HG02970 (cell line): ENCODE results near the gene ABTB1.
"Not testable (repeated sequence)": the region's sequence is repeated elsewhere in the genome, so short reads cannot be mapped to it uniquely, and the experiment has no call there.

Experiments
- ATAC-seq: cut with Tn5 transposase; IDR thresholded peaks from one replicate; pipeline ENCODE4 v1.9.1; 2021; ENCODE audit warnings: mild to moderate bottlenecking, moderate library complexity, moderate number of reproducible peaks; ENCODE audit not compliant: unreplicated experiment, low FRiP score

Gene ABTB1

GRCh38 chr3:127699416-127700300 is 26.9 kb downstream of the ABTB1 start:
- no peak for ATAC-seq

- no peak for ATAC-seq
These were observed 27.7 kb downstream of the ABTB1 start for GRCh38 chr3:127700406-127700805.

GRCh38 chr3:127701280-127701911 is 28.6 kb downstream of the ABTB1 start:
- ATAC-seq, result no peak

DNA sequence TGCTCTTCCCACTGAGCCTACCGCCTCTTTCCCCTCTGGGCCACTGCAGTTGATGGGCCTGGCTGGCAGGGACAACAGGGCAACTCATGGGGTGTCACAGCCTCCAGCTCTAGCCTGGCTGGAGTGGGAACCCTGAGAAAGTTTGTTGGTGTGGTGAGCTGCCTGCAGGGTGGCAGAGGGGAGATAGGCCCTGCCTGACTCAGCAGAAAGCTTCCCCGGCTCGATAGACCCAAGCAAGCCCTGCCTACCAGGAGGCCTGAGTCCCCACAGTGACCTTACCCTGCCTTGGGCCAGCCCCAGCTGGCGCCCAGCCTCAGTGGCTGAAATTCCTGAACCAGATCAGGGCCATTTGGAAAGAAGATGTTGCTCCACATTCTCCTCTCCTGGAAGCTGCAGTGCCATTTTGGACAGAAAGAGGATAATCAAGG is 29.4 kb downstream of the ABTB1 start:
- ATAC-seq, result no peak

DNA sequence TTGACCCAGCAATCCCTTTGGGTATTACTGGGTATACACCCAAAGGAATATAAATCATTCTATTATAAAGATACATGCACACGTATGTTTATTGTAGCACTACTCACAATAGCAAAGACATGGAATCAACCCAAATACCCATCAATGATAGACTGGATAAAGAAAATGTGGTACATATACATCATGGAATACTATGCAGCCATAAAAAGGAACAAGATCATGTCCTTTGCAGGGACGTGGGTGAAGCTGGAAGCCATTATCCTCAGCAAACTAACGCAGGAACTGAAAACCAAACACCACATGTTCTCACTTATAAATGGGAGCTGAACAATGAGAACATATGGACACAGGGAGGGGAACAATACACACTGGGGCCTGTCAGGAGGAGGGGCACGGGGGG is 32.1 kb downstream of the ABTB1 start:
- not testable (repeated sequence) for ATAC-seq

DNA sequence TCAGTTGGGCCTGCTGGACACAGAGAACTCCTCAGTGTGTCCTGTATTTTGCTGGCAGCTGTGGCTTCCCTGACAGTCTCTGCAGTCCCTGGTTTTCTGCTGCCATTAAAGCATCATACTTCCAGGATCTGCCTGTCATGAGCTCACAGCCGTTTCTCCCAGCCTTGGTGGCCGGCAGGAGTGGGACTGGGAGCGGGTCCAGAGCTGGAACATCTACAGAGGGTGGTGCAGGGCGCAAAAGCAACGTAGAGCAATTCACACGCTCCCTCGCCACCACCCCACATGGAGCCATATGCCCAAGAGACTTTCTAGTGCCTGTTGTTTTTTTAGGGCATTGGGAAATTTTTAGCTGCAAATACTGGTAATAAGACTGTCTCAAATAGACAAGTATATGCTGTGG is 33.6 kb downstream of the ABTB1 start:
- ATAC-seq, result no peak

DNA sequence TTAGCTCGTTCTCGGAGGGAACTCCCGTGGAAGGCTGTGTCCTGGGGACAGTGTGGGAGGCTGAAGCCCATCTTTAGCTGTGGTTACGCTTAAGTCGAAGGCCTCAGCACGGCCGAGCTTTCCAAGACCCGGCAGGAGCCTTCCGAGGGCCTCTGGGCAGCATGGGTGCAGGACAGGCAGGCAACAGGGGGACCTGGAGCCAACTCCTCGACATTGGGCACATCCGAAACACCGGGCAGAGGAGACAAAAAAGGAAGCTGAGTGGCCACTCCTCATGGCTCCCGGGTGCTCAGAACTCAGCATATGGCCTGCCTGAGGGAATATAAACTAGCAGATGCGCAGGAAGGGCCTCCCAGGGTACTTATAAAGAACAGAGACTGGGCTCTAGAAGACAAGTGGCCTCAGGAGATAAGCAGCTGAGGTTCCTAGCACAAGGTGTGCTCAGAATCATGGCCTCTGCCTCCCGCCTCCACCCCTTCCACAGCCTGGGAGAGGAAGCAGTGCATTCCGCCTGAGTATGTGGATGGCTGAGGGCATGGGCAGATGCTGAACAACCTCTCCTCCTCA is 34.1 kb downstream of the ABTB1 start:
- no peak for ATAC-seq

- ATAC-seq, result no peak
These were observed 35.2 kb downstream of the ABTB1 start for GRCh38 chr3:127707851-127708411.

DNA sequence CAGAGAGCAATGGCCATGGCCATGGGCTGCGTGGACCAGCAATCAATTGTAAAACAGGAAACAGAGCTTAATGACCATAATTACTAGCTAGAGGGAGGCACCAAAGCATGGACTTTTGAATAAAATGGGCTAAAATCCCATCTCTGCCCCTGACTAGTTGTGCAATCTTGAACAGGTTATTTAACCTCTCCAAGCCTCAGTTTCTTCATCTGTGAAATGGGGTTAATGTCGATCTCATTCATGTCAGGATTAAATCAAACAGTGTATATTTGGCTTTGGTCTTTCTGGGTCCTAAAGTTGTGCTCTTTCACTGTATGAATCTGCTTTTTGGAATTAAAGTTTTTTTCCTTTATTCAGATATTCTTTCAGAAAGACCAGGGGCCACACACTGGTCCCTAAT is 36.1 kb downstream of the ABTB1 start:
- no peak for ATAC-seq

DNA sequence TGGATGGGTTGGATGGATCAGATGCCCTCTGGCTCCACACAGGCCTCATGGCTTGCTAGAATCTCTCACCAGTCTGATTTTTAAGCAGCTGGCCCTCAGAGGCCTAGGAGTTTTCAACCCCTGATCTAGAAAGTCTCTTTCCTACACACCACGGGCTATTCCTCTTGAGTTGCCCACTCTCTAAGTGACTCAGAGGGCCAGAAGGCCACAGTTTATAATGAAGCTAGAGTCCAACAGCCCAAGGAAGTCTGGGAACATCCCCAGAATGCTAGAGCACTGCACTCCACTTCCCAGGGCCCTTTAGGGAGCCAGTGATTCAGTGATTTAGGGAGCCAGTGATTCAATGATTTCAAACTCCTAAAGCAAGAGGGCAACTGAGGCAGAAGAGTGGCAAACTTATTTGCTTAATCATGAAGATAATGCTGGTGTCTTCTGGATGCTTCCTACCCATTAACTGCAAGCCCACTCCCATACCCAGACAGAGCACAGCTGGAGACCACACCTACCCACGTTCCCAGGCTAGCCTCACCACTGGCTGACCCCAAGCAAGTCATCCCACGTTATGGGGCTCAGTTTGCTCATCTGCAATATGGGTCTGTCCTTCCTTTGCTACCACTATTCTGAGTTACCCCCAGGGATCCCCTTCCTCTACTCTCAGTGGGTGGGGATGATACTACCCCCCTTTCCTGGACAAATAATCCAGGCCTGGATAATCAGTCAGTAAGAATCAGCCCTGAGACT is 36.7 kb downstream of the ABTB1 start:
- no peak for ATAC-seq

DNA sequence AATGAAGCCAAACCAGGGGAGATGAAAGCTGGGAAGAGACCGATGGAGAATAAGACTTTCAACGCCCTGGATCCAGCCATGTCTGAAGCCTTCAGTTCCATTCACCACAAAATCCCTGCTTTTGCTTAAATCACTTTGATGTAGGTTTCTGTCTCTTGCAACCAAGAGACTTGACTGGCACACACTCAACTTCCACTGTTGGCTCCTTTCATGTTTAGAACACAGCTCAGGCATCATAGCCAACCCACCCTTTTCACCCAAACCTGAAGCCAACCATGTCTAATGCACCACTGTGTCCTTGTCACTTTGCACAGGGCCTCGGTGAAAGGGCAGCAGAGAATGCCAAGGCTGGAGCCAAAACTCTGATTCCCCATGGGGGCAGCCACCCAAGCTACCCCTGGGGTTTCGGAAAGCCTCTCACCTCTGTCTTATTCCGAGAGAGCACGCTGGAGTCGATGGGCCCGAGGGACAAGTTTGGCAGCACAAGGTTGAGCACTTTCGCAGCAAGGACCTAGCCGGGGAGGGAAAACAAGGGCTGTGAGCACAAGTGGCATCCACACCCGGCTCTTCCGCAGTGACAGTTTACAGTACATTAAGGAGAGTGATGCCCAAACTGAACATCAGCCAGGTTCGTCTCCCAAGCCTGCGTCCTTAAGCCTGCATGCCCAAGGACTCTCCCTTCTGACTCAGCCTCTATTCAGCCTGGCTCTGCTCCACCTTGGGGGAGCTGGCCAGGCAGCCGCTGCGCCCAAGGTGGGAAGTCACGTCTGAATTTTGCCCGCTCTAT is 37.6 kb downstream of the ABTB1 start:
- ATAC-seq, result no peak

DNA sequence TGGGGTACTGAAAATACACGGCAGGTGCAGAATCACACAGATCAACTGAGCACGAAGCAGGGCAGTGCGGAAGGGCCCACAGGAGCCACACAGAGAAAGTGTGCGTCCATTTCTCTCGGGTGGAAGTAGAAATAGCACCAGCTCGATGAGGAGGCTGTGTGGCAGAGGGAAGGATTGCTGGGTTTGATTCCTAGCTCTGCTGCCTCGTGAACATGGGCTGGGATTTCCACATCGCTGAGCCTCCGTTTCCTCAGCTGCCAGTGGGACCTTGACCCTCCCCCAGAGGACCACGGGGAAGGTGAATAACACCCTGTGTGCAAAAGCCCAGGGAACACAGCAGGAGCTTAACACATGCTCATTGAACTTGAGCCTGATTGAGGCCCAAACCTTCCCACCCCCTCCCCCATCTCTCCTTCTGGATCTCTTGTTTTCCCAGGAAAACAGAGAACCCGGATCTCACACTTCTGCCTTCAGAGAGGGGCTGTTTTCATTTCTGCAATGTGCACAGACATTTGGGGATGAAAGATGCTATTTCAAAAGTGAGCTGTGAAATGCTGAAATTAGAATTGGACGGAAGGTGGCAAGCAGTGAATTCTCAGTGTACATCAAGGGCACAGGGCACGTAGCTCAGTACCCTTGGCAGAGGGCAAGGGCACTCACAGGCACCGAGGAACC is 38.4 kb downstream of the ABTB1 start:
- ATAC-seq, result no peak

DNA sequence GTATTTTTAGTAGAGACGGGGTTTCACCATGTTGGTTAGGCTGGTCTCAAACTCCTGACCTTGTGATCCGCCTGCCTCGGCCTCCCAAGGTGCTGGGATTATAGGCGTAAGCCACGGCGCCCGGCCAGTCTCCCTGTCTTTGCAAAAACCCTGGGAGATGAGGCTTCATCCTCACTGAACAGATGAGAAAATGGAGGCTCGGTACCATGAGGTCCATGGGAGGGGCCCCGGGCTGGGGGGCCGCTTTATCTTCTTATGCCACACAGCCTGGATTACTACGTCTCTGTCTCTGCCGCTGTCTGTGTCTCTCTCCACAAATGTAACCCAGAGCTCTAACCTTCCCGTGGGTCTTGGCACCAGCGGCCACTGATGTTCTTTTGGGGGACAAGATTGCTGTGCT is 39.1 kb downstream of the ABTB1 start:
- ATAC-seq, result no peak

DNA sequence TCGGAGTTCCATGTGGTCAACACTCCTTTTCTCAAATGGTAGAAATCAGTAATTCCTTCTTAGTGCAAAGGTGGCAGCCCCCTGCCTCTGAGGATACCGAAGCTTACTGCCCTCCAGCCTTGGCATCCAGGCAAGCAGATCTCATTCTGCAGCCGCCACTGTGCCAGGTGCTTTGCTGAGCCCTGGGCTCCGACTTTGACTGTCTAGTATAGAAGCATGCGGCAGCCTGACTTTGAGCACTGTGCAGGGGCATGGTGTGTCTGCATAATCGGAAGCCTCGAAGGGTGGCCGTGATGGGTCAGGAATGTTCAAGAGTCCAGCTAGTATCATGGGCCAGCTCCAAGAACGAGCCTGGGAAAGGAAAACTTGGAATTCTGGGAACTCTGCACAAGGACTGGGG is 39.7 kb downstream of the ABTB1 start:
- no peak for ATAC-seq

GRCh38 chr3:127712881-127713771 is 40.4 kb downstream of the ABTB1 start:
- no peak for ATAC-seq

DNA sequence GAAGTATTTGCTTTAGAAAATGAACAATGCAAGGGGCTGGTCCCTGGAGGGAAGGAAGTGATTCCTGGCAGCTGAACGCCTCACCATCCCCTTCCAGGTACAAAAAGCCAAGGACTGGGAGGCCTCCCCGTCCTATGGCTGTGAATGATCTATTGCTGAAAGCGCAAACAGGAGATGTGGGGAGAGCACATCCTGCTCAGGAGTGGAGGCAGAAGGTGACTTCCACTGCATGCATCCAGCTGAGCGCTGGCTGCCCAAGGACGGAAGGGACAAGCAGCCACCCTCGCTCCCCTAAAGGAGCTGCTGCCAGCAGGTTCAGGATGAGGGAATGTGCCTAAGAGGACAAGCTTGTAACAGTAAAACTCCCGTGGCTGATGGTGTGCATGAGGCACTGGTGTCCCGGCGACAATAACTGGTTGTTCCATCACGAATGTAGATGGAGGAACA is 41.4 kb downstream of the ABTB1 start:
- ATAC-seq, result no peak

- no peak for ATAC-seq
These were observed 42.1 kb downstream of the ABTB1 start for GRCh38 chr3:127714866-127715265.

DNA sequence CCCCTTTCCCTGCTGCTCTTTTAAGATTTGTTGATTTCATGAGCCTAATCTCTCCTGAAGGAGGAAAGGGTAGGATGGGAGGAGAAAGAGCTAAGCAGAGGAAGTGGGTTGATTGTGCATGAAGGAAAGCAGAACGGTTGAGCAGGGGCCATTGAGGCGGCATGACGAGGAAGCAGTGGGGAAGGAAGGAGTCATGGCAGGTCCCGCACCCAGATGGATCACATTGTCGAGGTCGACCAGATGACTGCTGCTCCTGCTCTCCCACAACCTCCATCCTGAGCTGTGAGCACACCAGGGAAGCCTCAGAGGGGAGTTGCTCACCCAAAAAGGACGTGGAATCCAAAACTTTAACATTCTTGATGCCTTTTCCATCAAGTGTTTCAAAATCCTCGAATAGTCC is 42.8 kb downstream of the ABTB1 start:
- no peak for ATAC-seq
